Stimulated activated CD8-positive, alpha-beta memory T cell treated with anti-CD3 and anti-CD28 coated beads, Interleukin-12 subunit alpha, Interleukin-12 subunit beta, amount 100 ng/mL, for 4 hours (primary cell): ENCODE data around the gene KLK8.

ENCODE experiments used
- DNase-seq: peaks from one replicate; pipeline ENCODE4 v3.0.0-alpha.2; 2020; ENCODE audit warnings: low read depth

Gene KLK8, protein sequence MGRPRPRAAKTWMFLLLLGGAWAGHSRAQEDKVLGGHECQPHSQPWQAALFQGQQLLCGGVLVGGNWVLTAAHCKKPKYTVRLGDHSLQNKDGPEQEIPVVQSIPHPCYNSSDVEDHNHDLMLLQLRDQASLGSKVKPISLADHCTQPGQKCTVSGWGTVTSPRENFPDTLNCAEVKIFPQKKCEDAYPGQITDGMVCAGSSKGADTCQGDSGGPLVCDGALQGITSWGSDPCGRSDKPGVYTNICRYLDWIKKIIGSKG

DNA sequence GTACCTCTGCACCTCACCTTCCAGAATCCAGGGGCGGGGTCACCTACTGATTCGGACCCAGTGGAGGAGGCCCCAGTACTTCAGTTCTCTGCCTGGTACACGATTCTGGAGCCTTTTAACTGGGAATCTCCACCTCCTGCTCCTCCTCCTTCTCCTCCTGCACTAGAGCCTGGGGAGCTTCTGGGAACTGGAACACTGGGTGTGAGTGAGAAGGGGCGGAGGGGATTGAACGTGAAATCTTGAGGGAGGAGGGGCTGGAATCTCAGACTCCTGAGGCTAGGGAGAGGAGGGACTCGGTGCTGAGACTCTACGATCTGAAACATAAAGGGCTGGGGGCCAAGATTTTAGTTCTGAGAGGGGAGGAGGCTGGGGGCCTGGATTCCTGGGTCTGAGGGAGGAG is at the start of gene KLK8:
Gene KLK8 (minus strand): TSS at position 90 of the 400 bp plus-strand sequence. CDS start 437 bp downstream, outside the sequence.
- DNase-seq, result no peak

DNA sequence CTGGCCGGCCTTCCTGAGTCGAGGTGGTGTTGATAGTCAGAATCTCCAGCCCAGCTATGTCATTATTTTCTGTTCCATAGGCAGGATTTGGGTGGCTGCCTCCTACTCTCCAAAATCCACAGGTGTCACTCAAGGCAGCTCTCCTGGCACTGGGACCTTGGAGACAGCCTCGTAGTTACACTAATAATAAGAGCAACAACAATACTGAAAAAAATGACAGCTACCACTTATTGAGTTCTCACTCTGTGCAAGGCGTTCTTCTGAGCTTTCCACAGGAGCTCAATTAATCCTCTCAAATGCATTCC is 45.6 kb upstream of the KLK8 start:
- DNase-seq, result no peak

DNA sequence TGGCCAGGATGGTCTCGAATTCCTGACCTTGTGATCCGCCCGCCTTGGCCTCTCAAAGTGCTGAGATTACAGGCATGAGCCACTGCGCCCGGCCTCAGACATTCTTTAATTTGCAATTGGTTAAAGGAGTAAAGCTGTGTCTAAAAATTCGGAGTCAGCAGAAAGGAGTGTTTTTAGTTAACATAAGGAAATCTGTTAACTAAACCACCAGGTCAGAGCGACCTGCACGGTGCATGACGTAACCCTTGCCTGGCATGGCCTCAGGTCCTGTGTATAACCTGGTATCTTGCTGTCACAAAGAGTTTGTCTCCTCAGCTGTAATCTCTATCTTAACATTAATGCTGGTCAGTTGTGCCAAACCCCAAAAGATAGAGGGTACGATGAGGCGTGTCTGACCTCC is 42.9 kb upstream of the KLK8 start:
- DNase-seq, result no peak

DNA sequence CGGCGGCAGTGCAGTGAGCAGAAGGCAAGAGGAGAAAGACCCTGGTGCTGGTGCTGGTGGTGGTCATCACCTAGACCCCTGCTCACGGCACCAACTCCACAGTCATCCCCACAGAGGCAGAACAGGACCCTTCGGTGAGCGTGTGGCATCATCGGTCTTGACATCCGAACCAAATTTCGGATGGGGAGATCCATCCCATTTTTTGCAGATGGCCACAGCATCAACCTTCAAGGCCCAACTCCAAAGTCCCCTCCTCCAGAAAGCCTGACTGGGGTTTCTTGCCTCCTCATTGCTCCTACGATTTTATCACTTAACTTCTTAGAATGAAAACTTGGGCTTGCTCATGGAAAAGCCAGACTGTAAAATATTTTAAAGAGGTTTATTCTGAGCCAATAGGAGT is 42.1 kb upstream of the KLK8 start:
- no peak for DNase-seq

DNA sequence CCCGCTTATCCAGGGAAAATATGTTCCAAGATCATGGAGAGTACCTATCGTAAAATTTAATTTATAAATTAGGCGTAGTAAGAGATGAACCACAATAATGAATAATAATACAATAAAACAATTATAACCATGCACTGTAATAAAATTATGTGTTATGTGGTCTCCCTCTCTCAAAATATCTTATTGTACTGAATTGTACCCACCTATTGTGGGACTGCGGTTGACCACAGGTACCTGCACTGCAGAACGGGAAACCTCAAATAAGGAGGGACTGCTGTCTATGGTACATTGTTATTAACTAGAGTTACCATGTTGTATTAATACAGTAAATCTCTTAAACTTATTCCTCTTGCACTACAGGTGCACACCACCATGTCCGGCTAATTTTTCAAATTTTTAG is 38.7 kb upstream of the KLK8 start:
- DNase-seq, result no peak

DNA sequence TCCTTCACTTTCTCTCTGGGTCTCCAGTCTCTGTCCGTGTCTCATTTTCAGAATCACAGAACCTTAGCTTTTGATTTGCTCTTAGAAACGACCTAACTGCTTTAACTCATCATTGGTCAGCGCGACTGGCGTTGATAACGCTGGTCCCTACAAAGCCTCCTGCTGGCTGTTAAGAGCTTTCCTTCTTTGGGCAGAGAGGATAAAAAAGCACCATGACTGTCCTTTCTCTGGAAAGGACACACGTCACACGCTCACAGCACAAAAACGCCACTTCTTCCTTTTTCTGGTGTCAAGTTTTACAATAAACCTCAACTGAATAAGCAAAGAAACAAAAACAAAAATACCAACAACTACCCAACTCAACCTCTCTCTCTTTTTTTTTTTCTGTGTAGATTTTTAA is 35.1 kb upstream of the KLK8 start:
- DNase-seq, result no peak

DNA sequence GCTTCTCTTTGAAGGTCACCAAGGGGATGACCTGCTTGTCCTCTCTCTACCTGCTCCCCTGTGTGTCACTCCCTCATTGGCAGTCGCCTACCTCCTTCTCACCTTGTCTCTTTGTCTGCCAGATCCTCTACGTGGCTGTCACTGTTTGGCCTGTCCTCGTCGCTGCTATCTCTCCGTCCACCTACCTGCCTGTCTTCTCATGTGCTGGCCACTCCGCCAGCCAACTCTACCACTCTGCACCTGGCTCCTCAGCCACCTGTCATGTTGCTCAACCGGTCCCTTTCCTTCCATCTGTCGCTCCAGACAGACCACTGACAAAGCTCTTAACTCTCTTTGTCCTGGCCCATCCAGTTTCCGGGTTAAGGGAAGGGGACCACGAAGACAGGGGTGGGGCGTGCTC is 33.3 kb upstream of the KLK8 start, which contains the start of gene KLK12:
Gene KLK12 (minus strand): TSS at position 299 of the 400 bp plus-strand sequence. CDS start 381 bp downstream, outside the sequence.
- no peak for DNase-seq

DNA sequence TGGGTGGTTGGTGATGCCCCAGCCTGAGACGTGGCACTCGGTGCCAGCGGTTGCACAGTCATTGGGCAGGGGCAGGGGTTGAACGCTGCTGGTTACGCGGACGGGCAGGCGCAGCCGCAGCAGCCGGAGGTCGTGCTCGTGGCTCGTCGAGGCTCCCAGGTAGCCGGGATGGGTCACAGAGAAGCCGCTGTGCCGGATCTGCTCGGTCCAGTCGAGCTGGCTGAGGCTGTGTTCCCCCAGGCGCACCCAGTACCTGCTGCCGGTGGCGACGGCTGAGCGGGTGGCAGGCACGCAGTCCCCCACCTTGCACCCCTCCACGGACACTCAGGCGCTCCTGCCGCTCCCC is 30.4 kb upstream of the KLK8 start:
- no peak for DNase-seq

DNA sequence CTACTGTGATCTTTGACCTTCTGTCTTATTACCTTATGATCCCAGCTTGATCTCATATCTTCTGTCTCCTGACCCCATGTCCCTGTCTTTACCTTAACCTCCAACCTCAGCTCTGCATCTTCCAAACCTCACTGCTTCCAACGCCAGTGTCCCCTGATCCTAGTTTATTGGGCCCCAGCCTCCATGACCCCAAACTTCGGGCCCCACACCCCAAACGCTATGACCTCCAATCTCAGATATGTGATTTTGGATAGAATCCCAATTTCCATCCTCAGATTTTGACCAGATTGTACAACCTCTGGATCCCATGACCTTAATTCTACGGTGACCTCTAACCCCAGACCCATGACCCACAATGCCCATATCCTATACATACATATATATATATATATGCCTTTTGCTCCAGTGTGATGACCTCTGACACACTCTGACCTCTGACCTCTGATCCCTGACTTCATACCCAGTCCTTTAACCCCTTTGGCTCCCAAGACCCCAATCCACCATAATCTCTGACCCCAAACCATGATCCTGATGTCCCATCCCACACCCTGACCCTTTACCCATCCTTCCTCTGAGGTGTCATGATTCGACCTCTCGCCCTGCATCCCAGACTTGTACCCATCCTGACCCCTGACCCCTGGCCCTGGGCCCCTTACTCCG is 29.9 kb upstream of the KLK8 start:
- DNase-seq, result no peak

DNA sequence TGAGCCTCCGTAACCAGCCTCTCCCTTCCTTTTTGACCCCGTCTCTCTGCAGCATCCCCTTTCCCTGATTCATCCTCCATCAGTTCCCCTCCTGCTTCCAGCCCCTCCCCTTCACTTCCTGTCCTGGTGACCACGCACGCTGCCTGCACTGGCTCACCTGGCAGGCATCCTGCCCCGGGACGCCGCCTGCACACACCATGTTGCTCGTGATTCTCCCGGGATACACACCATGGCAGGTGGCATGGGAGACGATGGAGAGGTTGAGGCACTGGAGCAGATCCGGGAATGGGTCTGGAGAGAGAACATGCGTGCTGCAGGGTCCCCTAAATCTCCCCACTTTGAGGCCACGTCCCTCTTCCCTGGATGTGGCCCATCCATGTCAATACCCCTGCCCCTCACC is 29.2 kb upstream of the KLK8 start:
- no peak for DNase-seq

DNA sequence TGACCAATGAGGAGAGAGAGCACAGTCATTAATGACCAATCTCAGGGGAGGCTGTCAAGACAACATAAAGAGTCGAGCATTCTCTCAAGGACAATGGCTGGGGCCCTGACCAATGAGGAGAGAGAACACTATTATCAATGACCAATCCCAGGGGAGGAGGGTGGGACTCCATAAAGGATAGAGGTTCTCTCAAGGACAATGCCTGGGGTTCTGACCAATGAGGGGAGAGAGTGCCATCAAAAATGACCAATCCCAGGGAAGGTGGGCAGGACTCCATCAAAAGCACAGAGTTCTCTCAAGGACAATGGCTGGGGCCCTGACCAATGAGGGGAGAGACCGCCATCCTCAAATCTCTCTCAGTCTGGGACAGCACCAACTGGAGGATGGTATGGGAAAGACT is 28.3 kb upstream of the KLK8 start:
- no peak for DNase-seq

DNA sequence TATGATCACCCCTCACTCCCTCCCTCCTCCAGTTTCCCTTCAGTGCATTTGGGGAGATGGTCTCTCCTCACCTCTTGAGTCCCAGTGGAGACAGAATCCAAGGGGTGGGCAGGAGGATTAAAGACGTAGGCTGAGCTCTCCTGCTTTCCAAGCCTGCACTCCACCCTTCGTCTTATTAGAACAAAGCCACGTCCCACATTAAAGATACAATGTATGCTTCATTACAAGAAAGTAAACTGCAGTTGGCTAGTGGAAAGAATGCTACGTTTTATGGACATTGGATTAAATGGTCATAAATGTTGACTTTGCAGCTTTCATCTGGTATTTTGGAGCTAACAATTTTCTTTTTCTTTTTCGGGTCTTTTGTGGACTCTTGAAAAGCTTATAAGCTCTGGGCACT is 26.5 kb upstream of the KLK8 start:
- no peak for DNase-seq

DNA sequence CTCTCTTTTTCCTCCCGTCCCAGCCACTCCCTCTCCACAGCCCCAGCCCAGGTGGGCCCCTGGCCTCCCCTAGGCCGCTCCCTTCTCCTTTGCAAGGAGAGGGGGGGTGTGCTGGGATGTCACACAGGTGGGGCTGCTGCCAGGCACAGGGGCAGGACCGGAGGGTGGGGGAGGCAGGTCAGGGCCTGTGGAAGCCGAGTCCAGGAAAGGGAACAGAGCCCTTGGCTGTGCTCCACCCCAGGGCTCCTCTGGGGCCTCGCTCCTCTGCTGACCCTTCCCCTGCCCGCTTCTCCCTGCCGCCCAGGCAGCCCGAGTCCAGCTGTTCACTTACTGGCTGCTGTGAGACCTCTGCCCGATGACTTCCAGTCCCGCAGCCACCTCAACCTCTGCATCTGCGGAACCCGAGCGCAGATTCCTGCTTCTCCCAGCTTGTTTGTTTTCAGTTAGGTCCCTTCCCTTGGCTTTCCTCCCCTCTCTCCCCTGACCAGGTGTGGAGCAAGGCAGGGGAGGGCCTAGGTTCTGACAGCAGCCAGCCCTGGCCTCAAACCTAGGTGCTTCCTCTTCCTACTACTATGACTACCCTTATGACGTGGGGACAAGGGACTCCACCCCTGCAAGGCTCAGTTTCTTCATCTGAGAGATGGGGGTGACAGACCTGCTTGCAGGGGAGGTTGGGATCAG is 25.9 kb upstream of the KLK8 start:
- no peak for DNase-seq

DNA sequence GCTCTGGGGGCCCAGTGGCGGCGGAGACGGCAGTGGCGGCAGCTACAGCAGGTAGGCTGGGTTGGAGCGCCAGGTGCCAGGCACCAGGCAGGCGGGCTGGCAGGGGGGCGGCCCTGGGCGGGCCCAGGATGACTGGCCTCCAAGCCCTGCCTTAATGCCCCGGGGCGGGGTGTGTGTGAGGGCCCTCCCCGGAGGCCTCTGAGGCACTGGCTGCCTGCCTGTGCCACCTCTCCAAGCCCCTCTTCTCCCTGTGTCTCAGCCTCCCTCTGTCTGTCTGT is 25.1 kb upstream of the KLK8 start, which contains the start of gene KLK11:
Gene KLK11 (minus strand): TSS at position 63 of the 278 bp plus-strand sequence. CDS start 985 bp downstream, outside the sequence.
- DNase-seq, result no peak

DNA sequence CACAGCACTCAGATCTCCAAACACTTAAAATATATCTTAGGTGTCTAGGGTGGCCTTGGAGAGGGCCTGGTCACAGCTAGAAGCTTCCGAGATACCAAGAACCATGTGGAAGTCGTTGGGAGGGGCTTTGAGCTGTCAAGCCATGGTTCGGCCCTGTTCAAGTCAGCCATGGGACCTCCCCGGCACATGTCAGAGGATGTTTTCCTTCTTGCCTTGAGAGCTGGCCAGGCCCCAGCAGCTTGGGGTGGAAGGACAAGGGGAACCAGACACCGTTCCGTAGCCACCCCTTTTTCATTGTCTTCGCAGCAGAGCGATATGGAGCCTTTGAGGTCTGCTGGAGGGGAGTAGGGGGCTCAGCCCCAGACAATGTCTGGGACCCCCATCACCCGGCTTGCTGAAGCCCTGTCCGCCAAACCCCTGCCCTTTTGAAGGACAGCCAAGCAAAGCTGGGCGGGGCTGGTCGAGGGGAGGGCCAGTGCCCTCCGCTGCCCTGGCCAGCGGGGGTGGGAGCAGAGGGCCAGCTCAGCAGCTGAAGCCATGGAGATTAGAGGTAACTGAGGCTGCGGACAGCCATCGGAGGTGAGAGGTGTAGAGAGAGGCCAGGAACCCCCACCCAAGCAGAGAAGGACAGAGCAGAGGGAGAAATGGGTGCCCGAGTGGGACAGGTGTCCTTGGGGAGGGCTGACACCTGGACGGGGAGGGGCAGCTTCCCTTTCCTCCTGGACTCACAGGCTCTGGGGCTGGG is 24.6 kb upstream of the KLK8 start:
- DNase-seq, result no peak

DNA sequence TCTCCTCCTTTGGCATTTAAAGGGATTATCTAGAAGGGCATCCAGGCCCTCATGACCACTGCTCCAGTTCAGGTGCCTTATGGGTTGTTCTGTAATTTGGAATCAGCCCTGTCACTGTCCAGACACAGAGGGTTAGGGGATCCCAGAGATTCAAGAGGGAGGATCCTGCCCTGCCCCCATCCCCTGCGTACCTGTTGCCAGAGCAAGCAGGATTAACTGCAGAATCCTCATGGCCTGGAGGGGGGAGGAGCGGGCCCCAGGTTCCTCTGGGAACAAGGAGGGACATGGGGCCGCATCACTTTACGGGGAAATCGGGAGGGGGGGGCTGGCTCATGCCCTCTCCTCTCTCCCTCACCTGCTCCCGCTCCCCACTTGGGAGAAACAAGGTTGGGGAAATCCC is 24.0 kb upstream of the KLK8 start:
- DNase-seq, result no peak

DNA sequence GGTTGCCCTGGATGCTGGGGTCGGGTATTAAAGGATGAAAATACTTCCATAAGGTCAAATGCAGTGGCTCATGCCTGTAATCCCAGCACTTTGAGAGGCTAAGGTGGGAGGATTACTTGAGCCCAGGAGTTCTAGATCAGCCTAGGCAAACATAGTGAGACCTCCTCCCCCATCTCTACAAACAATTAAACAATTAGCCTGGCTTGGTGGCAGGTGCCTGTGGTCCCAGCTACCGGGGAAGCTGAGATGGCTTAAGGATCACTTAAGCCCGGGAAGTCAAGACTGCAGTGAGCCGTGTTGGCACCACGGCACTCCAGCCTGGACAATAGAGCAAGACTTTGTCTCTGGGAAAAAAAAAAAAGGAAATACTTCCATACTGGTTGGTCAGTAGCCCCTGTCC is 23.5 kb upstream of the KLK8 start:
- no peak for DNase-seq

DNA sequence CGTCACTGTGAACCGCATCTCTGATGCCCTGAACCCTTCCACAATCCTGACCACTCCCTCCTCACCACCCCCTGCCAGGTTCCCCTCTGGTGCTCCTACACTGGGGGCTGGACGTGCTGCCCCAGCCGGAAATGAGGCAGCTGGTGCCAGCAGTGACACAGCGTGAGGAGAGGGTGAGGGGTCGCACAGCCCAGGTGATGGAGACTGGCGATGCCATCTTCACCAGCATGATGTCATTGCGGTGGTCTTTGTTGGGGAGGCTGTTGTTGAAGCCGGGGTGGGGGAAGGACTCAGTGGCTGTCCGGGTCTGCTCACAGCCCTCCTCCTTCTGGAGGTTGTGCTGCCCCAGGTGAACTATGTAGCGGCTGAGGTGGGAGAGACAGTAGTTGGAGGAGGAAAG is 22.5 kb upstream of the KLK8 start:
- DNase-seq, result no peak

DNA sequence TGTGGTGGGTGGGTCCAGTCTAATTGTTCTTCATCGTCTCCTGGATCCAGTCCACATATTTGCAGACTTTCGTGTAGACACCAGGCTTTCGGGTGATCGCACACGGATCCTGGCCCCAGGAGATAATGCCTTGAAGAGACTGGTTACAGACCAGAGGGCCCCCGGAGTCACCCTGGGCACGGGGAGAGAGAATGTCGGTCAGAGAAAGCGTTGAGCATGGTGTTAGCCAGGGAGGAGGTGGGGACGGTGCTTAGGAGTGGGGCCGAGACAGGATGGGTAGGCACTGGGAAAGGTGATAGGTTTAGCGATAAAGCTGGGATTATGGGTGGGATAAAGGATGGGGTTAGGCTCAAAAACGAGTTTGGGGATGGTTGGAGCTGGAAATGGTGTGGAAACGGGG is 21.1 kb upstream of the KLK8 start:
- no peak for DNase-seq

DNA sequence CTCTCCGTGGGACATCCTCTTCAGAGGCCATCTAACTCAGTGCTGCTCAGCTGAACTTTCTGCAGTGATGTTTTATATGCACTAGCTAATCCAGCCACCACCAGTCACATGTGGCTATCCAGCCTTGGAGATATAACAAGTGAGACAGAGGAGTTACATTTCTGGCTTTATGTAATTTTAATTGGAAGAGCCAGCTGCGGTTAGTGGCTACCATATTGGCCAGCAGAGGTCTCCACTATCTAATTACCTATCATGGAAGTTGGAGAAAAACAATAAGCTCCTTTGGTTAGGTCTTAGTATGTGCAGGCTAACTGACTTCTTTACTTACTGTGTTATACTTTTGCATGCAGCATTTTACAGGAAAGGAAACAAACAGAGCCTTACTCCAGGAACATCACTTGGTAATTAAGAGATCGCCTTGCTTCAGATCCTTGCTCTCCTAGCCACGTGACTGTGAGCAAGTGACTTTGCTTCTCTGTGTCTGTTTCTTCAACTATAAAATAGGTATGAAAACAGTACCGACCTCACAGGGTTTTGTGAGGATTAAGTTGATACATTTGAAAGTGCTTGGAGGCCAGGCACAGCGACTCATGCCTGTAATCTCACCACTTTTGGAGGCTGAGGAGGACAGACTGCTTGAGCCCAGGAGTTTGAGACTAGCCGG is 19.7 kb upstream of the KLK8 start:
- DNase-seq, result no peak

DNA sequence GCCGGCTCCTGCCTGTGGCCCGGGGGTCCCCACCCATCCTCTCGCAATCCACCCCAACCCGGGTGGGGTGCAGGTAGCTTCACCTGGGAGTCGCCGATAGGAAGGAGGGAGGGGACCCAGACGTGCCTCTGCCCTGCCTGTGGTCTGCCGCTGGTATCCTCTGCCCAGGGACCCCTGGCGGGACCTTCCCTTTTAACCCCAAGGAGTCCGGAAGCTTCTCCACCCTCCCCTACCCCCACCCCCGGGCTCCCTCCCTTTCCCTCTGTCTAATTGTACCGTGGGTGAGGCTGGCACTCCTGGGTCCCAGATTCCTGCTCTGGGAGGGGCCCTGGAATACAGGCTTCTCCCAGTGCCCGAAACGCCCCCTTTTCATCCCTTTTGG is 18.1 kb upstream of the KLK8 start, which contains the start of gene KLK10:
Gene KLK10 (minus strand): TSS at position 166 of the 382 bp plus-strand sequence. CDS start 579 bp downstream, outside the sequence.
- DNase-seq, result no peak

DNA sequence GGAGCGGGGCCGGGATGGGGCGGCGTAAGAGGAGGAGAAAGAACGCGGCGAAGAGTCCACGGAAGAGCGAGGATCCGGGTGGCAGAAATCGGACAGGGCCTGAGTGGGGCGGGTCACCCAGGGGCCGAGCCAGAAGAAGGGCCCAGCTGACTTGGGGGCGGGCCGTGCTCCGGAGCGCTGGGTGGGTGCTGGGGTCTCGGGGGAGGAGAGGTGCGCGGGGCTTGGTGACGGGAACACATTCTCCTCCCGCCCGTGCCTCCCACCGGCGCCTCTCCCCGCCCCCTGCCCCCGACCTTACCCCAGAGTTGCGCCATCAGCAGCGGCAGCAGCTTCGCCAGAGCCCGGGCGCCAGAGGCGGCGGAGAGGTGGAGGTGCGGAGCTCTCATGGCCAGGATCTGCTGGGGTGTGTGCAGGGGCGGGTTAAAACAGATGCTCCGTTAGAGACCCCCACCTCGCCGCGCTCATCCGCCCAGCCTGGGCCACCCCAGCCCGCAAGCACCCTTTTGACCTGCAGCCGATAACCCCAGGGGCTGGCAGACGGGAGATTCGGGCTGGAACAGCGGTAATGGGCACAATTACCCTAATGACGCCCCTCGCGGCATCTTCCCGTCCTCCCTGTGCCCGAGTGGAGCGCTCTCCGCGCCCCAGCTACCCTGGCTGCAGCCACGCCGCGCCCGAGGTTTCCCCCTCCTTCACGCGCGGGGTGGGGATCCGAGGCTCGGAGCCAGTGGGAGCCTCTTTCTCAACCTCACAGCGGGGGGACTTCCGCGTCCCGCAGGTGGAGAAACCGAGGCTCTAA is 17.5 kb upstream of the KLK8 start:
- no peak for DNase-seq
